GM18907 (cell line): ENCODE results near the gene NKX2-4.
"Not testable (repeated sequence)": the region's sequence is repeated elsewhere in the genome, so short reads cannot be mapped to it uniquely, and the experiment has no call there.

Source experiments
- ATAC-seq: cut with Tn5 transposase; IDR thresholded peaks from one replicate; pipeline ENCODE4 v1.9.1; 2021; ENCODE audit warnings: mild to moderate bottlenecking, moderate library complexity; ENCODE audit not compliant: unreplicated experiment

Gene NKX2-4

DNA sequence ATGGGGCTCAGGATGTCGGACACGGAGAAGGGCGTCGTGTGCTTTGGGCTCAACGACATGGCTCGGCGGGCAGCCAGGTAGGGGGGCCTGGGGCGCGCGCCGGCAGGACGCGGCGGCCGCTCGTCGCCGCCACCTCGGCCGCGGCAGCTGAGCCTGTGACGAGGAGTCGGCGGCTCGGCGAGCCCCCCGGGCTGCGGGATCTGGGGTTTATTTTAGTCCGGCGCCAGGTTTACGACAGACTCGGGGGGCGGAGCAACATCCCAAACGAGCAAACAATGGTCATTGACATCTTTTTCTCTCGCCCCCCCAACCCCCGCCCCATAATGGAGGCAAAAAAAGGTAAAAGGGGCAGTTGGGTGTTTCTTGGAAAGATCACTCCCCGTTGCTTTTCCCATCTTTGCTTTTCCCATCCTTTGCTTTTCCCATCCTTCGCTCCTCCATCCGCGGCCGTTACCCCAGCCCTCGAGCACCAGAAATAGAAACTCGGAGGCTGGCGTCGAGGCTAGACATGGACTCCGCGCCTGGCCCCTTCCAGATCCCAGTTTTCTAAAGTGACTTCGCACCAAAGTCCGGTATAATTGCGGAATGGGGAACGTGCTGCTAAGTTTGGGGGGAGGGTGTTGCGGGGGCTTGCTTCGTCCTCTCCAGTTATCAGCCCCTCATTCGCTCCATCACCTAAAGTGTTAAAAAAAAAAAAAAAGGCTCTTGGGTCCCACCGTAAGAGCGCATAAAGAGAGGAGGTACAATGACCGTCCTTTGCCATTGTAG, at the start of gene NKX2-4:
Gene NKX2-4, minus strand, starts transcription at position 186 of the 768 bp plus-strand sequence. Its CDS starts 127 bp downstream, at position 59.
- ATAC-seq = no peak

- ATAC-seq = no peak
Observed at GRCh38 chr20:21437816-21438215, 40.5 kb upstream of the NKX2-4 start.

GRCh38 chr20:21437248-21437647, 39.9 kb upstream of the NKX2-4 start:
- ATAC-seq = no peak

DNA sequence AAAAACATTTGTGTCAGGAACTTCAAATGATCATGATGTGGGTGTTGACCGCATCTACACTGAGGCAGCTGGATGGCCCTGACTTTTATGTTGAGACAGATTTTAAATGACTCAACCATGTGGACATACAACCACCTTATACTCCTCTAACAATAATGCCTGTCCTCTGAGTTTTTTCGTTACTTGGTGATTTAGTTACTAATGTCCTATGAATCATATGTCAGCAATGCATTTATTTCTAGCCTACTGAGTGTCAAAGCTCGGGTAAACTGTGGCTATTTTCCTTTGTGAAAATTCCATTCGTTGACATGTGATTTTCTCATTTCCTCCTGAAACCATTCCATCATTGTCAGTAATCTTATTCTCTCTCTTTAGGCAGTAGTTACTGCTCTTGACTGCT, 38.9 kb upstream of the NKX2-4 start:
- ATAC-seq = no peak

DNA sequence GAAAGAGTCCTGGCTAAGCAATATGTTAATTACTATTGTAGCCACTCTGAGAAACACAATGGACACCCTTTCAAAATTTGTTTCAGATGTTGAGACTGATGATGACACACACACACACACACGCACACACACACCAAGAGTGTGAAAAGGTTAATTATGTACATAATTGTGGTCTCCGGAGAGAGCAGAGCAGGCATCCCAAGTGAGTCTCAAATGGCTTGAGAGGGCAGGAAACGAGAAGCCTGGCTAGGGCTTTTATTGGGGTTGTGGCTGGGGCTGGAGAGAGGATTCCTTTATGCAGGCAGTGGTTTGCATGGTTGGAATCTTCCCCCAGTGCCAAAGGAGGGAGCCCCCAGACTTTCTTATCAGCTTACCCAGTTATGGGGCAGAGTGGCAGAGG, 38.2 kb upstream of the NKX2-4 start:
- ATAC-seq = no peak

DNA sequence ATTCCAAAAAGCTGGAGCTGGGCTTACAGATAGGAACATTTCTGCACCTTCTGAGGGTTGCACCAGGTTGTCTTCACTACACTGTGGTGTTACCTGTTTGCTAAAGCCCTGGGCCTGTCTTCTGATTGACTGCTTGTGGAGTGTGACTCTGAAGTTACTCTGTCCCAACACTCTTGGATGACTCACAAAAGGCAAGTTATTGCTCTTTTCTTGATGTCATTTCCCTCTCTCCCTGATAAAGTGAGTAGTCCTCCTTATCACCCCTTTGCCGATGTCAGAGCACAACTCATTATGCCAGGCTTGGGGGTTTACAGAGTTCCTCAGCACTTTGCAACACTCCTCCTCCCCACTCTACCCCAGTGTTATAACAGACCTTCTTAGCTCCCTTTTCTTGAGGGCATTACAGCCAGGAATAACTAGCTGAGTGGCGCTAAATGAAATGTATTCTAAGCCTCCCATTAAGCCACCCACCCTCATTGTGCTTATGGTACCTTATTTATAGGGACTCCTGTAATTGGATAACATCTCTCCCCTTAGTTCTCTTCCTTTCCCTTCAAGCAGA, 36.1 kb upstream of the NKX2-4 start:
- no peak for ATAC-seq

DNA sequence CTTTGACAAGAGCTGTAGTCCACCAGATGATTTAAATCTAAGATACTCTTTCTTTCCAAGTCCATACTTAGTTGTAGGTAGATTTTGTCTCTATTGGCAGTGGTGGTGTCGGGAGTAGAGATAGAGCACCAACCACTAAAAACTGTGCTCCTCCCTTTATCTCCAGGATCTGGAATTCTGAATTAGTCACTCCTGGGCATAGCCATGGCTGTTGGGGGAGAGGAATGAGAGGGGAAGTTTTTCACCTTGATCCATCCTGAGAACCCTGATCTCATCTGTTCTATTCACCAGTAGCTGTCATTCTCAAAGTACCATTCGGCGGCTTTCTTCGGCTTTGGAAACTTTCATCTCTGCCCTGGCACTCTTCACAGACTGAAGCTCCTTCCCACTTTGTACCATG, 35.6 kb upstream of the NKX2-4 start:
- ATAC-seq = no peak

GRCh38 chr20:21430020-21430419, 32.7 kb upstream of the NKX2-4 start:
- ATAC-seq = no peak

DNA sequence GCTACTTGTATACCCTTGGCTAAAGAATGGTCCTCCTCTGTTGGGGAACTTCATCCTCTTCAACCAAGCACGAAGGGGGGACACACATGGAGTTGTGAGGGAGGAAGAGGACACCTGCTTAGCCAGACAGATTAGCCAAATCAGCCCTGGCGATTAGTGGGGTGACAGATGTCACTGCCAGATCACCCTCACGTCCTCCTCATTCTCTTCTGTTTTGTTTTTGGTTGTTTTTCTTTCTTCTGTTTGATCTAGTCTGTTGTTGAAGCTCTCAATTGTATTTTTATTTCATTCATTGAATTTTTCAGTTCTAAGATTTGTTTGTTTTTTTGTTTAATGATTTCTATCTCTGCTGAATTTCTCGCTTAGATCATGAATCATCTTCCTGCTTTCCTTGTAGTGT, 27.5 kb upstream of the NKX2-4 start:
- no peak for ATAC-seq

DNA sequence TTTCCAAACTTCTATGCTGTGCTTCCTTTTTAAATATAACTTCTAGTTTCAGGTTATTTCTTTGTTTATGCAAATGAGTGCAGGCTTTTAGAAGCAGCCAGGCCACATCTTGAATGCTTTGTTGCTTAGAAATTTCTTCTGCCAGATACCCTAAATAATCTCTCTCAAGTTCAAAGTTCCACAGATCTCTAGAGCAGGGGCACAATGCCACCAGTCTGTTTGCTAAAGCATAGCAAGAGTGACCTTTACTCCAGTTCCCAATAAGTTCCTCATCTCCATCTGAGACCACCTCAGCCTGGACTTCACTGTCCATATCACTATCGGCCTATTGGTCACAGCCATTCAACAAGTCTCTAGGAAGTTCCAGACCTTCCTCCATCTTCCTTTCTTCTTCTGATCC, 26.4 kb upstream of the NKX2-4 start:
- not testable (repeated sequence) for ATAC-seq

GRCh38 chr20:21421601-21422236, 24.4 kb upstream of the NKX2-4 start:
- ATAC-seq = no peak

GRCh38 chr20:21419147-21419546, 21.8 kb upstream of the NKX2-4 start:
- ATAC-seq = not testable (repeated sequence)

GRCh38 chr20:21413996-21414395, 16.7 kb upstream of the NKX2-4 start:
- ATAC-seq = not testable (repeated sequence)

GRCh38 chr20:21411725-21412124, 14.4 kb upstream of the NKX2-4 start:
- no peak for ATAC-seq

- ATAC-seq = no peak
Observed at GRCh38 chr20:21399005-21399475, 1.7 kb upstream of the NKX2-4 start.

DNA sequence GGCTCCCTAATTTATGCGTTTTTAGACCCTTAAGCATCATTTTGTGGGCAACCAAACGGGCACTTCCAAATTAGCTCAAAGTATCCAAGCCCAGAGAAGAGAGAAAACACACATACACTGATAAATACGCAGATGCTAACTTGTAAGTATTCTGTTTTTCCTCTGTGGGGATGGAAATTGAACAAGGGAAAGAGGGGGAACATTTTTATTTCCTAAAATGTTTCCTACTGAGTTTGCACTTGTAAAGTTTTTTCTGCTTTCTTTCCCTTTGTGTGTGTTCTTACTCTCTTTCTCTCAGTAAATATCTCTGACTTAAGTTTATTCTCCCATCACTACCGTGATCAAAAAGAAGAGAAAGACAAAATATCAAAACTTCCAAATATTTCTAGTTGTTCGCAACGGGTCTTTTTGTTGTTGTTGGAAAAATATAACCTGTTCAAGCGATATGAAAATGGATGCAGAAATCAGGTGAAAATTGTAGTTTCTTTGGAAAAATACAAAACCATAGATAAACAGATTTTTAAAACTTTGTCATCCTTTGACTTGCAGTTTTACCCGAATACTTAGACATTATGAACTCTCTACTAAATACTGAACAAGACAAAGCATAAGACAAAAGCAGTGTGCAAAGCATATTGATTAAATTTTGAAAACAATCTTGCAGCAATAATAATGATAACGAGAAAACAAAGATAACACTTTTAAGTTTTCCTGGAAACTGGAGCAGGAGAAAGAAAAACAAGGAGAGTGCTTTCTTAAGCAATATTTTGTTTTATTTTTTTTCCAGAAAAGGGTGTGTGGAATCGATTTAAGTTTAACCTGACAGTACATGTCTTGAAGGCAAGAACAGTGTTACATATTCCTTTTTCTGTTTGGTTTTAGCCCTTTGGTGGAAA, 1.0 kb upstream of the NKX2-4 start:
- ATAC-seq = no peak

GRCh38 chr20:21396599-21397340, 556 bp downstream of the NKX2-4 start:
- no peak for ATAC-seq

DNA sequence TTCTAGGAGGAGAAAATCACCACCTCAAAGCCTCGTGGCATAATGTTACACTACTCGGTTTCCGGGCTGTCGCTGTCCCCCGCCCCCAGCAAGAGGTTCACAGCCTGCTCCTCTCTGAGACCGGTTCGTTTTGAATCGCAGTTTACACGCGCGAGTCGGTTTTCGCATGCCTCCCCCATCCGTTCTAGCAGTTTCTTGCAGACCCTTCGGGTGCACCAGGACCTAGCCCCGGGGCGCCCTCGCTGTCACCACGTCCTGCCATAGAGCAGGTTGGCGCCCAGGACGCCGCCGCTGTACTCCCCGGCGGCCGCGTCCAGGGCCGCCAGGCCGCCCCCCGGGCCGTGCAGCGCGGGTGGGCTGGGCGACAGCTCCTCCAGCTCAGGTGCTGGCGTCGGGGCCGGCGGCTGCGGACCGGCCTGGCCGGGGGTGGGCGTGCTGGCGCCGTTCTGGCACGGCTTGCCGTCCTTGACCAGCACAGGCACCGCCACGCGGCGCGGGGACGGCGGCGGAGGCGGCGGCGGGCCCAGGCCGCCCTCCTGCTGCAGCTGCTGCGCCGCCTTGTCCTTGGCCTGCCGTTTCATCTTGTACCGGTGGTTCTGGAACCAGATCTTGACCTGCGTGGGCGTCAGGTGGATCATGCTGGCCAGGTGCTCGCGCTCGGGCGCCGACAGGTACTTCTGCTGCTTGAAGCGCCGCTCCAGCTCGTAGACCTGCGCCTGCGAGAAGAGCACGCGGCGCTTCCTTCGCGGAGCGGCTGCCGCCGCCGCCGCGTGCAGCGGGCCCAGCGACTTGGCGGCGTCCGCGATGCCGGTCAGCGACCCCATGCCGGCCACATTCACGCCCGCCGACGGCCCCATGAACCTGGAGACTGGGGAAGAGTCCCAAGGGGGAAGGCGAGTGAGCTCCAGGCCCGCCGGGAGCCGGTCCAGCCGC, 1.4 kb downstream of the NKX2-4 start:
- no peak for ATAC-seq

DNA sequence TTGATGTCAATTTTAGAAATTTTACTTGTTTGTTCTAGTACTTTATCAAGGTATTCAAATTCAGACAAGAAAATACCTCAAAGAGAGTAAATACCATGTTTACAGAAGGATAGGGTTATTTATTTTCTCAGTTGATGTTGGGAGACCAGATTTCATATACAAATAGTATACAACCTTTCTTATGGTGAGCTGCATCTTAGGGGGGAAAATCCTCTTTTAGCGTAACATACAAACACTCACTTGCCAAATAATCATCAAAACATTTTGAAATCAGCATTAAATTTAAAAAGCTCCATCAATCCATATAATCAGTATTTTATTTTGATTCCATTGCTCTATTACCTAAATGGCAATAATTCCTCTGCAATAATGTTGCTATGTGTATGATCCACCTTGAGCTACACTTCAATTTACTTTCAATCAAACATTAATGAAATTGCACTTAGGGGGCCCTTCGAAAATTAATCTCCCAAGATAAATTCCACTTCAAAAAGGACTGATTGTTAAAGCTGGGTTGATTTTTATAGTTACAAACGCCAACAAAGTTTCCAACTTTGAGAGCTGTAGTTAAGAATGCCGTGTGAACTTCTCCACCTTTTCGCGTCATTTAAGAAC, 2.2 kb downstream of the NKX2-4 start:
- no peak for ATAC-seq
